RWPE1 (cell line): ENCODE data around the gene PRKN.

ENCODE experiments used
- CTCF ChIA-PET: fragments of 350-600 bp; sonication (Branson Sonifier 250); formaldehyde crosslinking; extraction: SDS; loops from one replicate; lab custom pipeline; 2021; lab: Yijun Ruan, JAX
- POLR2A ChIA-PET: fragments of 400-600 bp; formaldehyde crosslinking; extraction: SDS; loops from one replicate; lab custom pipeline; 2020; ENCODE audit warnings: antibody characterized with exemption; ENCODE audit not compliant: low non-redundant PET; lab: Yijun Ruan, JAX
- DNase-seq: peaks from one replicate; pipeline ENCODE4 v3.0.0; 2012; ENCODE audit warnings: low spot score
- H3K27ac ChIP-seq: fragments of 450-650 bp; 2 replicates; pipeline ENCODE4 v1.5.1; 2017
- TF ChIP-seq, protein P1 (sequence below): fragments of 450-650 bp; conservative IDR thresholded peaks from 2 replicates; pipeline ENCODE4 v1.5.1; 2017; ENCODE audit warnings: low read depth, mild to moderate bottlenecking

Gene PRKN

DNA sequence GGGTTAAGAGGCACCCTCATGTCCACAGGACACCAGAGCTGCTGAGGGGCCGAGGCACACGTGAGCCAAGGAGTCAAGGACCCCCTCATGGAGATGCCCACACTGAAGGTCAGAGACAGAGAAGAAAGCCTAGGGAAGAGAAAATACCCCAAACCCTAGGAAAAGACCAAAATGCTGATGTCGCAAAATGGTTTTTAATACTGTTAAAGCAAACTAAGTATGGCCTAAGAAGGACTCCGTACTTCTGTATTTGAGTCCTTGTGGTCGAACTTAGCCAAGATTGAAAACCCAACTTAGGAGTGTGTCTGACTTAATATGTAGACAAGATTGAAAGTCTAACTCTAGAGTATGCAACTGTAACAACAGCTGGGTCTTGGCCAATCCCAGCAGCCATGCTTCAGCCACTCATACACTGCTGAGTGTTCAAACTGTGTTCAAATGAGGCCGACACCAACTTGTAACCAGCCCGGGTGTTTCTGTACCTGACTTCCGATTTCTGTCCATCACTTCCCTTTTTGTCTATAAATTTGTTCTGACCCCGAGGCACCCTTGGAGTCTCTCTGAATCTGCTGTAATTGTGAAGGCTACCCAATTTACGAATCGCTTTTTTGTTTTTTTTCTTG lies 1361.2 kb downstream of the PRKN start:
- H3K27ac ChIP-seq: no peak overlapping the region
- POLR2A ChIA-PET: no interaction called here
- TF ChIP-seq, protein P1, sequence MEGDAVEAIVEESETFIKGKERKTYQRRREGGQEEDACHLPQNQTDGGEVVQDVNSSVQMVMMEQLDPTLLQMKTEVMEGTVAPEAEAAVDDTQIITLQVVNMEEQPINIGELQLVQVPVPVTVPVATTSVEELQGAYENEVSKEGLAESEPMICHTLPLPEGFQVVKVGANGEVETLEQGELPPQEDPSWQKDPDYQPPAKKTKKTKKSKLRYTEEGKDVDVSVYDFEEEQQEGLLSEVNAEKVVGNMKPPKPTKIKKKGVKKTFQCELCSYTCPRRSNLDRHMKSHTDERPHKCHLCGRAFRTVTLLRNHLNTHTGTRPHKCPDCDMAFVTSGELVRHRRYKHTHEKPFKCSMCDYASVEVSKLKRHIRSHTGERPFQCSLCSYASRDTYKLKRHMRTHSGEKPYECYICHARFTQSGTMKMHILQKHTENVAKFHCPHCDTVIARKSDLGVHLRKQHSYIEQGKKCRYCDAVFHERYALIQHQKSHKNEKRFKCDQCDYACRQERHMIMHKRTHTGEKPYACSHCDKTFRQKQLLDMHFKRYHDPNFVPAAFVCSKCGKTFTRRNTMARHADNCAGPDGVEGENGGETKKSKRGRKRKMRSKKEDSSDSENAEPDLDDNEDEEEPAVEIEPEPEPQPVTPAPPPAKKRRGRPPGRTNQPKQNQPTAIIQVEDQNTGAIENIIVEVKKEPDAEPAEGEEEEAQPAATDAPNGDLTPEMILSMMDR: no peak
- no peak for DNase-seq
- CTCF ChIA-PET: no interaction called here

GRCh38 chr6:161365633-161366032 lies 1361.9 kb downstream of the PRKN start:
- TF ChIP-seq, protein P1: no peak
- DNase-seq: no peak
- H3K27ac ChIP-seq: no peak overlapping the region
- CTCF ChIA-PET: interaction anchor here (0.5 kb wide), 1 partner anchor 287 kb away, joined by 4 read pairs; no protein-coding TSS in a partner anchor
- POLR2A ChIA-PET: no interaction called here

- TF ChIP-seq, protein P1: no peak
- ChIA-PET CTCF (interaction anchor here (1.1 kb wide), 1 partner anchor 10 kb away, joined by 3 read pairs; no protein-coding TSS in a partner anchor), POLR2A (no interaction called here)
These were observed 1364.3 kb downstream of the PRKN start for GRCh38 chr6:161363286-161363685.

DNA sequence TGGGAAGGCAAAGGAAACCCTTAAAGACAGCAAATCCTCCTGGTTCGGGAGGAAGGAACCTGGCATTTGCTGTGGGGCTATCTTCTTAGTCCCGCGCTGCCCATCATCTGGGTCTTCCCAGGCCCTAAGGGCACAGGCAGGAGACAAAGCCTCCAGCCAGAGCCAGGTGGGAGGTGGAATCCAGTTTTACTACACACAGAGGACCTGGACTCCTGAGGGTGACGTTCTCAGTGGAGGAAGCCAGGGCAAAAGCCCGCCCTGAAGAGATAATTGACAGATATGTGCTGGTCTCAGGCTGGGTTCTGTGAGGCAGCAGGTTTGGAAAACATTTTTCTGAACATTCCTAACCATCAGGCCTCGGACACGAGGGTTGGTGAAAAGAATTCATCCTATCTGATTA lies 1365.3 kb downstream of the PRKN start:
- ChIA-PET CTCF (no interaction called here), POLR2A (no interaction called here)
- no peak overlapping the region for H3K27ac ChIP-seq
- no peak for DNase-seq
- TF ChIP-seq, protein P1: no peak

More at GRCh38 chr6:161363286-161363685, 1364.3 kb downstream of the PRKN start:
- DNase-seq: no peak
- H3K27ac ChIP-seq: no peak overlapping the region

DNA sequence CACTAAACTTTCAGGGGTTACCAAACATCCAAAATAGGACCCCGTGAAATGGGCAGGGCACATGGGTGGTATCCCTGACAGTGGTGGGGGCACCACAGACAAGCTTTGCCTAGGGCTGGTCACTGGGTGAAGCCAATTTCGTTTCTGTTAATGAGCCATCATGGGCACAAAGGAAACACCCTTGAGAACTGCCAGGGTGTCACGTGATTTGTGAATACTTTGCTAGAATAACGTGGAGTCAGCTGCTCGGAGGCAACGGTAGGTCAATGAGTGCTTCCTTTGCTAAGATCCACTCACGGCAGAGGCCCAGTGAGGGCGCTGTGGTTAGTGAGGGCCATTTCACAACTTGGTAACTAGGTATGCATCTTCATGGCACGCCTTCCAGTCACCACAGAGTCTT lies 1366.0 kb downstream of the PRKN start:
- POLR2A ChIA-PET: no interaction called here
- DNase-seq: no peak
- CTCF ChIA-PET: no interaction called here
- TF ChIP-seq, protein P1: no peak
- no peak overlapping the region for H3K27ac ChIP-seq

GRCh38 chr6:161360520-161360919 lies 1367.0 kb downstream of the PRKN start:
- ChIA-PET POLR2A (no interaction called here), CTCF (interaction anchor here (0.7 to 1.2 kb wide), 2 partner anchors 11 to 367 kb away, joined by 6 to 10 read pairs; no protein-coding TSS in a partner anchor)
- TF ChIP-seq, protein P1: no peak
- DNase-seq: no peak
- H3K27ac ChIP-seq: no peak overlapping the region
